ENCODE data around the gene SLC44A2.

SLC44A2 gene

GRCh38 chr19:10692673-10693264 is 67.4 kb downstream of the SLC44A2 start:
- Histone ChIP-seq H3K27me3 (ENCODE audit: insufficient read depth, poor library complexity, severe bottlenecking) (no peaks in the 10 kb centered on the region), H3K27ac (replicated peaks) (no peak overlapping the region), H3K4me3 (replicated peaks; ENCODE audit: insufficient read depth, low read length) (no peak overlapping the region)
- no peak for DNase-seq (ENCODE audit: low read depth in 1 of 2, low spot score in 1 of 2)
- no peak for TF ChIP-seq POLR2AphosphoS5 (IDR thresholded peaks at IDR 0.05; ENCODE audit: low read depth)
- TF ChIP-seq, protein P1, sequence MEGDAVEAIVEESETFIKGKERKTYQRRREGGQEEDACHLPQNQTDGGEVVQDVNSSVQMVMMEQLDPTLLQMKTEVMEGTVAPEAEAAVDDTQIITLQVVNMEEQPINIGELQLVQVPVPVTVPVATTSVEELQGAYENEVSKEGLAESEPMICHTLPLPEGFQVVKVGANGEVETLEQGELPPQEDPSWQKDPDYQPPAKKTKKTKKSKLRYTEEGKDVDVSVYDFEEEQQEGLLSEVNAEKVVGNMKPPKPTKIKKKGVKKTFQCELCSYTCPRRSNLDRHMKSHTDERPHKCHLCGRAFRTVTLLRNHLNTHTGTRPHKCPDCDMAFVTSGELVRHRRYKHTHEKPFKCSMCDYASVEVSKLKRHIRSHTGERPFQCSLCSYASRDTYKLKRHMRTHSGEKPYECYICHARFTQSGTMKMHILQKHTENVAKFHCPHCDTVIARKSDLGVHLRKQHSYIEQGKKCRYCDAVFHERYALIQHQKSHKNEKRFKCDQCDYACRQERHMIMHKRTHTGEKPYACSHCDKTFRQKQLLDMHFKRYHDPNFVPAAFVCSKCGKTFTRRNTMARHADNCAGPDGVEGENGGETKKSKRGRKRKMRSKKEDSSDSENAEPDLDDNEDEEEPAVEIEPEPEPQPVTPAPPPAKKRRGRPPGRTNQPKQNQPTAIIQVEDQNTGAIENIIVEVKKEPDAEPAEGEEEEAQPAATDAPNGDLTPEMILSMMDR (IDR thresholded peaks at IDR 0.05; ENCODE audit: insufficient read depth, low read length) = no peak
- TF ChIP-seq GABPA (IDR thresholded peaks at IDR 0.05; ENCODE audit: low read depth) = no peak
- TF ChIP-seq SPI1 (IDR thresholded peaks at IDR 0.05; ENCODE audit: borderline replicate concordance, low read depth) = no peak
- TF ChIP-seq, protein P2, sequence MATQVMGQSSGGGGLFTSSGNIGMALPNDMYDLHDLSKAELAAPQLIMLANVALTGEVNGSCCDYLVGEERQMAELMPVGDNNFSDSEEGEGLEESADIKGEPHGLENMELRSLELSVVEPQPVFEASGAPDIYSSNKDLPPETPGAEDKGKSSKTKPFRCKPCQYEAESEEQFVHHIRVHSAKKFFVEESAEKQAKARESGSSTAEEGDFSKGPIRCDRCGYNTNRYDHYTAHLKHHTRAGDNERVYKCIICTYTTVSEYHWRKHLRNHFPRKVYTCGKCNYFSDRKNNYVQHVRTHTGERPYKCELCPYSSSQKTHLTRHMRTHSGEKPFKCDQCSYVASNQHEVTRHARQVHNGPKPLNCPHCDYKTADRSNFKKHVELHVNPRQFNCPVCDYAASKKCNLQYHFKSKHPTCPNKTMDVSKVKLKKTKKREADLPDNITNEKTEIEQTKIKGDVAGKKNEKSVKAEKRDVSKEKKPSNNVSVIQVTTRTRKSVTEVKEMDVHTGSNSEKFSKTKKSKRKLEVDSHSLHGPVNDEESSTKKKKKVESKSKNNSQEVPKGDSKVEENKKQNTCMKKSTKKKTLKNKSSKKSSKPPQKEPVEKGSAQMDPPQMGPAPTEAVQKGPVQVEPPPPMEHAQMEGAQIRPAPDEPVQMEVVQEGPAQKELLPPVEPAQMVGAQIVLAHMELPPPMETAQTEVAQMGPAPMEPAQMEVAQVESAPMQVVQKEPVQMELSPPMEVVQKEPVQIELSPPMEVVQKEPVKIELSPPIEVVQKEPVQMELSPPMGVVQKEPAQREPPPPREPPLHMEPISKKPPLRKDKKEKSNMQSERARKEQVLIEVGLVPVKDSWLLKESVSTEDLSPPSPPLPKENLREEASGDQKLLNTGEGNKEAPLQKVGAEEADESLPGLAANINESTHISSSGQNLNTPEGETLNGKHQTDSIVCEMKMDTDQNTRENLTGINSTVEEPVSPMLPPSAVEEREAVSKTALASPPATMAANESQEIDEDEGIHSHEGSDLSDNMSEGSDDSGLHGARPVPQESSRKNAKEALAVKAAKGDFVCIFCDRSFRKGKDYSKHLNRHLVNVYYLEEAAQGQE (IDR thresholded peaks at IDR 0.05; ENCODE audit: insufficient replicate concordance, low read depth) = no peak

All from HL-60 (cell line).